Spleen (tissue), 7 donors: ENCODE data around the gene DNAH17.

Experiments used
- POLR2A ChIP-seq, 3 donors: fragments of 450-650 bp; IDR thresholded peaks; one replicate each; pipeline ENCODE4 v1.5.1; 2017; ENCODE audit warnings: antibody characterized with exemption in 3 of 3, mild to moderate bottlenecking in 1 of 3
- TF ChIP-seq, protein P1 (sequence below), 11 experiments: fragments of 200-600 bp in 7 of 11; fragments of 450-650 bp in 4 of 11; sonication (generic) in 4 of 11; IDR thresholded peaks in 8 of 11; conservative IDR thresholded peaks in 3 of 11; 1 replicate in 7 of 11; 2 replicates in 4 of 11; pipeline versions ENCODE4 v1.4.0 to v1.8.0; 2016 to 2021; ENCODE audit warnings: antibody characterized with exemption in 11 of 11, inconsistent platforms in 4 of 11, mild to moderate bottlenecking in 1 of 11
- donor health status: DM: no; HTN: no; CAD: no; lungs with moderate emphysema.
- donor health status: DM: no; HTN: no; CAD: no.
- donor health status: DM: no; HTN: no; CAD: no.

DNA sequence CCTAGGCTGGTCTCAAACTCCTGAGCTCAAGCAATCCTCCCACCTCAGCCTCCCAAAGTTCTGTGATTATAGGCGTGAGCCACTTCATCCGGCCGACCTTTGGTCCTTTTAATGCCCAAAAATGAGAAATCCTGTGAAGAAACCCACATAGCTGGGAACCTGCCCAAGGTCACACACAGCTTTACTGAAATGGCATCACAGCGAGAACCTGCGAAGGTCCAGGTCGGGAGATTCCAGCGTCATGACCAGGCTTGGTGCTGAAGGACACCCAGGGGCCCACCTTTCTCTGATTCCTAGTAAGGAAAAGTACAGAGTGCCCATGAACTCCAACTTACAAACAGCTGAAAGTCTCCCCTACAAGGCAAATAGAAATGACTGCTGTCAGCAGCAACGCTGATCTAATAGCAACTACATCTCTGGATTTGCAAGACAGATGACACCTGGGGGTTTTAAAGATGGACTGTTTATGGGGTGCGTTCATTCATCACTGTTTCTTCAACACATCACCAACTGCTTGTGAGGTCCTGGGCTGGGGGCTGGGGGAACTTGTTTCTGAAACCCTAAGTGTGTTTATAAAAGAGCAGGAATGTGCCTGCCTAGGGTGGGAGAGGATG, 24.5 kb upstream of the DNAH17 start:
- TF ChIP-seq, protein P1, sequence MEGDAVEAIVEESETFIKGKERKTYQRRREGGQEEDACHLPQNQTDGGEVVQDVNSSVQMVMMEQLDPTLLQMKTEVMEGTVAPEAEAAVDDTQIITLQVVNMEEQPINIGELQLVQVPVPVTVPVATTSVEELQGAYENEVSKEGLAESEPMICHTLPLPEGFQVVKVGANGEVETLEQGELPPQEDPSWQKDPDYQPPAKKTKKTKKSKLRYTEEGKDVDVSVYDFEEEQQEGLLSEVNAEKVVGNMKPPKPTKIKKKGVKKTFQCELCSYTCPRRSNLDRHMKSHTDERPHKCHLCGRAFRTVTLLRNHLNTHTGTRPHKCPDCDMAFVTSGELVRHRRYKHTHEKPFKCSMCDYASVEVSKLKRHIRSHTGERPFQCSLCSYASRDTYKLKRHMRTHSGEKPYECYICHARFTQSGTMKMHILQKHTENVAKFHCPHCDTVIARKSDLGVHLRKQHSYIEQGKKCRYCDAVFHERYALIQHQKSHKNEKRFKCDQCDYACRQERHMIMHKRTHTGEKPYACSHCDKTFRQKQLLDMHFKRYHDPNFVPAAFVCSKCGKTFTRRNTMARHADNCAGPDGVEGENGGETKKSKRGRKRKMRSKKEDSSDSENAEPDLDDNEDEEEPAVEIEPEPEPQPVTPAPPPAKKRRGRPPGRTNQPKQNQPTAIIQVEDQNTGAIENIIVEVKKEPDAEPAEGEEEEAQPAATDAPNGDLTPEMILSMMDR (IDR thresholded peaks at IDR 0.05 in 8 of 11, conservative IDR thresholded peaks at IDR 0.05 in 3 of 11) = no peak
- TF ChIP-seq POLR2A (IDR thresholded peaks at IDR 0.05) = no peak
